LNCaP clone FGC (cell line): ENCODE results near the gene CCNK.

Experiments
- DNase-seq: peaks from one replicate; pipeline ENCODE4 v3.0.0-alpha.2; 2011; ENCODE audit warnings: low read depth
- H3K4me3 ChIP-seq: 2 replicates; pipeline ENCODE4 v1.5.1; 2011; ENCODE audit warnings: mild to moderate bottlenecking, low read depth, low read length, control low read depth
- CTCF ChIP-seq: IDR thresholded peaks from 2 replicates; pipeline ENCODE4 v1.5.1; 2012; ENCODE audit warnings: mild to moderate bottlenecking; ENCODE audit not compliant: control insufficient read depth, insufficient read depth; ENCODE audit errors: extremely low read depth

CCNK gene

GRCh38 chr14:99522457-99522891, 41.3 kb downstream of the CCNK start:
- no peak for TF ChIP-seq CTCF
- no peak for DNase-seq
- H3K4me3 ChIP-seq = no peak overlapping the region

- no peak for DNase-seq
- no peak overlapping the region for H3K4me3 ChIP-seq
- TF ChIP-seq CTCF = no peak
Observed at GRCh38 chr14:99522934-99523703, 41.9 kb downstream of the CCNK start.

- DNase-seq = no peak
- no peak for TF ChIP-seq CTCF
- no peak overlapping the region for H3K4me3 ChIP-seq
Observed at GRCh38 chr14:99523704-99524055, 42.5 kb downstream of the CCNK start.

- no peak for TF ChIP-seq CTCF
Observed at GRCh38 chr14:99524091-99524661, 43.0 kb downstream of the CCNK start.

GRCh38 chr14:99524804-99525698, 43.8 kb downstream of the CCNK start:
- DNase-seq = peak; percentile 37
- peak; percentile 56 for TF ChIP-seq CTCF
- H3K4me3 ChIP-seq = no peak overlapping the region

More at GRCh38 chr14:99524091-99524661, 43.0 kb downstream of the CCNK start:
- H3K4me3 ChIP-seq = peak overlapping the region; percentile 16; the same call in 1 of the 2 replicates
- DNase-seq = peak; percentile 41

- H3K4me3 ChIP-seq = no peak overlapping the region
- no peak for DNase-seq
- TF ChIP-seq CTCF = no peak
Observed at GRCh38 chr14:99525699-99526080, 44.5 kb downstream of the CCNK start.
